Measurements from ENCODE around the gene NTM.

The NTM gene

GRCh38 chr11:131866535-131867400 lies 496.4 kb downstream of the NTM start:
- DNase-seq (ENCODE audit: low spot score), result no peak

- DNase-seq (ENCODE audit: low spot score), result peak; percentile 74
Measured at GRCh38 chr11:131867457-131868257, 497.2 kb downstream of the NTM start.

DNA sequence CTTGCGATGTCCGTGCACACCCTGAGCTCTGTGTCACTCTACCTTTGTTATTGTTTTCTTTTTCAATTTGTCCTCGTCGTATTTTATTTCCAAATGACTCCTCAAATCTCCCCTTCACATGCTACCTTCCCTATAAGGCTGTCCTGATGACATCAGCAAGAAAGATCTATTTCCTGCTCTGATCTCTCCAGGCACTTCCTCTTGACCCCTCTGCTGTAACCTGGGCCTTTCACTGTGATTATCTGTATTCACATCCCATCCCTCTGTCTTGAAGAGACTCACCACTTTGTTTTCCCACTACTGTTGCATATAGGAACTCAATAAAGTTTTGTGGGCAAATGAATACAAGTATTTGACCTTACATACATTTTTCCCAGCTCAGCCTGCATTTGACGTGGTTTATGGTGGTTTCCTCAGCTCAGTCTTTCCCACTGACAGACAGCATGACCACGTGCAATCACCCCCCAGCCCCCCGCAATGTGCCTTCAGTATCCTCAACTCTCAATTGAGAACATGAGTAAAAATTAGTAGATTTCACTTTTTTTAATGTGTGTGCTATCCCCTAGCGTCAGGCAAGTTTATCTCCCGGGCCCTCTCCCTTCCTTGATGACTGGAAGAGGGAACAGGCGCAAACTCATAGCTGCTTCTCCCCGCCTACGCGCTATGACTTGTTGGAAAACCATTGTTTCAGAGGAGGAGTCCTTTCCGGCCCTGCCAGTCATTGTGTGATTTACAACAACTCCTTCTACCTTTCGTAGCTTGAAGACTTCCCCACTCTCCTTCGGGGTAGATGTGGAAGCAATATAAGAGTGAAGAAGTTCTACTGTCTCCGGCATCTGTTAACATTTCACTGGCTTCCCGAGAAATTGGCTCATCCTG lies 498.5 kb downstream of the NTM start:
- no peak for DNase-seq (ENCODE audit: low spot score)

DNA sequence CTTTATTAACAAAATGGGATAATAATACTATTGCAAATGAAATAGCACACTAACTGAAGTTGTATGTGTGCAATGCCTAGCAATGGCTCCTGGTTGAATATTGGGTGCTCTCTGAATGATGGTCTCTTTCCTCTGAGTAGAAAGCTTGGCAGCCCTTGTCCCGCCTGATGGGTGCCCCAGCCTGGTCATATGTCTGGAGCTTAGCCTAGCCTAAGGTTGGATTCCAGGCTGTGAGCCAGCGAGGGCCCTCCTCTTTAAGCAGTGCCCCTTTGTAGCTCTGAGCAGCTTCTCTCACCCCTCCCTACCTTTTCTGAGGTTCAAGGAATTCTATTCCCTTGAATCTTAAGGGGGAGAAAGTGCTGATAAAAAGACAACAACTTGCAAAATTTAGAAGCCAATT lies 499.9 kb downstream of the NTM start:
- no peak for DNase-seq (ENCODE audit: low spot score)

DNA sequence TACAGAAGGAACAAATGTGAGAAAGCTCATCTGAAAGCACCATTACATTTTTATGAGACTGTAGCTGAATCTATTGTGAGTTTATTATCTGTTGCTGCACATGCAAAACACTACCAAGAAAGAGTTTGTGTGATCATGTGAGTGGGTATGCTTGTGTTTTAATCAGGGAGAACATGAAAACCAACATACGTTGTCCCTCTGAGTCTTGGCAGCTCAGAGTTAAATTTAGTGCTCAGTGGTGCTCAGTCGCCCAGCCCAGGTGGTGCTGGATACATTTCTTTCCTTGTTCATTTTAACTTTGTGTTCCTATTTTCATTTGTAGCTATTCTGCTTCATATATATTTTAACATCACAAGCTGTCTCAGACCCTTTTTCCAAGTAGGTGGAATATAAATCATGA lies 500.6 kb downstream of the NTM start:
- no peak for DNase-seq (ENCODE audit: low spot score)

DNA sequence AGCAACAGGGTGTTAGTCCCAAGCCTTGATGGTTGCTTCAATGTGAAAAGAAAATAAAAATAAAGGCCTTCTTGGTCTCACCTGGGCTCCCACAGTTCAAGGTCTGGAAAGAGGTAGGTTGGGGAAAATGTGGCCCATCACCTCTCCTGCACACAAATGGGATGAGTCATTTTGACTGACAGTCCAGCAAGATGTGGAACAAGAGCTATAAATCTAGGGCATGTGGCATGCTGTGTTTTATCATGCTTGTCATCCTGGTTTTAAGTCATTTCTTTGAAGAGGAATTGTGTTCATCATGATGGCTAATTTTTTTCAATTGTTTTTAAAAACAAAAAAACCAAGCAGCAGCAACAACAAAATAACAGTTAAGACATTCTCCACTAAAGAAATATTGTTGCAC lies 503.7 kb downstream of the NTM start:
- no peak for DNase-seq (ENCODE audit: low spot score)

GRCh38 chr11:131875611-131876010 lies 505.2 kb downstream of the NTM start:
- no peak for DNase-seq (ENCODE audit: low spot score)

DNA sequence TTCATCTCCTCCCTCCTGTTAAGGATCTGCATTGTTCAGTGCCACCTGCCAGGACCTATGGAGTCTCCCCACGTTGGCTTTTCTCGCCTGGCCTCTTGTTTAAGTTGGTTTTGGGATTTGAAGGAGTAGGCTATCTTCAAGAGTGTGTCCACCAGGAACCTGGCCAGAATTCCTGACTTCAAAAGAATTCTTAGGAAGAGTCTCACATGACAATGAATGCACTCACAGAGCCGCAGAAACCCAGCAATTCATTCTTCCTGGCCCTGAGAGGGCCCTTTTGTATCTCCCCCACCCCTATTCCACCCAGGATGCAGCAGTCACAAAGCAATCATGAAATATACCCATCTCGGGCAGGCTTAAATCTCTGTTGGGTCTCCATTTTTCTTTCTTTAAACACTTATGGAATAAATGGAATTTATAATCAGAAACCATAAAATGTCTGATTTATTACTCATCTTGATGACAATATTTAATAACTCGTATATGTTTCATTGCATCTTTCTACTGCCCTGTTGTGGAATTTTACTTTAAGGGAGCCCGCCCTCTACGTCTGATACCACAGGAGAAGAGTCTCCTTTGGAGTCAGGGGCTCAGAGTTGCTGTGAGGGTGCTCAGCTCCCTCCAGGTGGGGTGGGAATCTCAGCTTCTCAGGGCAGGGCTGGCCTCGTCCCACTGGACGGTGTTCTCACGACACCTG lies 507.0 kb downstream of the NTM start:
- peak; percentile 42 for DNase-seq (ENCODE audit: low spot score)

DNA sequence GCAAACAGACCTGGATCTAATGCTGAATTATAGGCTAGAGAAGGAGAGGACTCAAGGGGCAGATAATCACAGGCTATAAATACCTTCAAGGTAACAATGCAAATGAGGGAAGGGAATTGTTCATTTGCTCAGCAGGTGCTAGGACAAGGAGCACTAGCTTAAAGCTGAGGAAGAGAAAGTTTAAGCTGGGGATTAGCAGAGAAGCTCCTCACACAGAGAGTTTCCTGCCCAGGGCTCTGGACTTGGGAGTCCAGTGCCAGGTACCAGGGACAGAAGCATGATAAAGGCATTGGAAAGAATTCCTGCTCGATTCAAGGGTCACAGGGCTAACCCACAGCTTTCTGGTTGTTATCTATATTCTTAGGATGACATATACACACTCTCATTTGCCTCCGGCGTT lies 509.9 kb downstream of the NTM start:
- DNase-seq (ENCODE audit: low spot score), result no peak

DNA sequence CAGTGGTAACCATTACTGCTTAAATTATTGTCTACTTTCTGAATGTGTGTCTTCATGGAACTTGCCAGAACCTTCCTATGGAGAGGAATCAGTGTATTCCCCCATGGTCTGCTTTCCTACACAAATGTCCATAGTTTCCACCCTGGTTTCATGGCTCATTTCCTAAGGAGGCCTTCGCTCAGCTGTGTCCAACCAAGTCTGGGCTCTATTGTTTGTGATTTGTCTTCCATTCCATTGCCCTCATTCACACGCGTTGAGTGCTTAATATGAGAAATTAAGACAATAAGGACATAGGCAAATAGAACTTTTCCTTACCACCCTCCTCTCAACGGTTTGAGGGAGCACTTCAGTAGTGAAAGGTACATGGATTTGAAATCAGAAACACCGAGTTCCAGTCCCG lies 510.6 kb downstream of the NTM start:
- no peak for DNase-seq (ENCODE audit: low spot score)

DNA sequence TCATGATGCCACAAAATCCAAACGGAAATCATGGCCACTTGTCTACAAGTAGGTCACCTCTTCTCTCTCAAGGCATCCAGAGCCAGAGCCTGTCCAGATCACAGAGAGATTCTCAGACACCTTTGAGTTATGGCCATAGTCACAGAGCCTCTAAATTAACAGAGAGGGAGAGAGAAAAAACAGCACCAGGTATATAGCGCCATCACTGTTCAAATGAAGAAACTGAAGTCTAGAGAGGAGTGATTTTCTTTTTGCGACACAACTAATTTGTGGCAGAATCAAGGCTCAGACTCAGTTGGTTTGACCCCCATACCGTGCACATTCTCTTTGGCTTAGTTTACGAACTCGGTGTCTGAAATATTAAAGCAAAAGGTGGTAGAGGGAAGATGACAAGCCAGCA lies 512.9 kb downstream of the NTM start:
- DNase-seq (ENCODE audit: low spot score), result no peak

- DNase-seq (ENCODE audit: low spot score), result no peak
Measured at GRCh38 chr11:131884461-131885073, 514.2 kb downstream of the NTM start.

- DNase-seq (ENCODE audit: low spot score), result no peak
Measured at GRCh38 chr11:131885431-131885830, 515.0 kb downstream of the NTM start.

- no peak for DNase-seq (ENCODE audit: low spot score)
Measured at GRCh38 chr11:131886201-131886600, 515.8 kb downstream of the NTM start.

DNA sequence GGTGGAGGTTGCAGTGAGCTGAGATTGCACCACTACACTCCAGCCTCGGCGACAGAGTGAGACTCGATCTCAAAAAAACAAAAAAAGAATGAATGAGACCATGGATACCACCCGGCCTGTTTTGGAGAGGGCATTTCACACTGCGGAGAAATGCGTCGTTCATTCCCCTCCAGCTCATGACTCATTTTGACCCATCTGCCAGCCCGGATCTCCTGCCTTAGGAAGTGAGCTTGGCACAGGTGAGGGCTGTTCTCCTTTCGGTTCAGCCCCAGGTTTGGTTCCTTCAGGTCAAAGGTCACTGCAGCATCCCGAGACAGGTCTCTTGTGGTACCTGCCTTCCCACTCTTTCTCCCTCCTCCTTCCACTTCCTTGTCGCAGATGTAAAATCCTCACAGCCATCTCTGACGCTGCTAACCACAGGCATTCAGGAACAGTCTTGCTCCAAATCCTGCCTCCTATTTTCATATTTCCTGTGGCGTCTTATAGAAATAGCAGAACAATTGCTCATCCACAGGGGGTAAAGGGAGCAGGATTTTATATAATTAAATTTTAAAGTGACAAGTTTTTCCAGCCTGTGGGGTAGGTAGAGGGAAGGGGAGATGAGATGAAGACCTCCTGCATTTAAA lies 517.9 kb downstream of the NTM start:
- DNase-seq (ENCODE audit: low spot score), result no peak

- no peak for DNase-seq (ENCODE audit: low spot score)
Measured at GRCh38 chr11:131889146-131889577, 518.7 kb downstream of the NTM start.

DNA sequence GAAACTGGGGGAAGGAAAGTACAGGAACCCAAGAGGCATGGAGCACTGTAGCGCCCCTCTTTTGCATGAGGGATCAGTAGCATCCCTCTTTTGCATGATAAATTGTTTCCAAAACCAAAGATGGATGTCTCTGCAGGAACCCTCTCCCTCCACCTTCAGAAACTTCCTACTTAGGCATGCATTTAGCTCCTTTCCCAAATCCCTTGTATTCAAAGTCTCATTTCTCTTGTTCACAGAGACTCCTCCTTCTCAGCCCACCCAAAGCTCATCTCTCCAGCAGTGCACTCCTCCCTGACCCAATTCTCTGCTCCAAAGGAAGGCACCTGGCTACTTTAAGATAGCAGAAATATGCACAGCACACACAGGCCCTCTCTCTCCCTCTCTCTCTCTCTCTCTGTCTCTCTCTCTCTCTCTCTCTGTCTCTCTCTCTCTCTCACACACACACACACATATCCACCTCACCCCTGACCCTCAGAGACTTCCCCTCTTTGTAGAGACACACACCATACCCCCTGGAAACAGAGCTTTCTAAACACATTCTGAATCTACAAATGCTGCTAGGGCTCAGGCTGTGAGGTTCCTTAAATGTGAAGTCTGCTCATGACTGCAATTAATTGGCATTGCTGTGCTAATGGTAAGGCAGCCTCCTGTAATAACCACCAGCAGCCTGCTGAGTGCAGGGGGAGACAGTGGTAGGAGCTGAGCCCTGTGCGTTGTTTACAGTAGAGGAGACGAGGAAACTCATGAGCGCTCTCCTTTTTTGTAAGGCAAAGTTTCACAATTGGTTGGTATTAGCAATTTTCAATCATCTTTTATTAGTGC lies 519.6 kb downstream of the NTM start:
- no peak for DNase-seq (ENCODE audit: low spot score)

DNA sequence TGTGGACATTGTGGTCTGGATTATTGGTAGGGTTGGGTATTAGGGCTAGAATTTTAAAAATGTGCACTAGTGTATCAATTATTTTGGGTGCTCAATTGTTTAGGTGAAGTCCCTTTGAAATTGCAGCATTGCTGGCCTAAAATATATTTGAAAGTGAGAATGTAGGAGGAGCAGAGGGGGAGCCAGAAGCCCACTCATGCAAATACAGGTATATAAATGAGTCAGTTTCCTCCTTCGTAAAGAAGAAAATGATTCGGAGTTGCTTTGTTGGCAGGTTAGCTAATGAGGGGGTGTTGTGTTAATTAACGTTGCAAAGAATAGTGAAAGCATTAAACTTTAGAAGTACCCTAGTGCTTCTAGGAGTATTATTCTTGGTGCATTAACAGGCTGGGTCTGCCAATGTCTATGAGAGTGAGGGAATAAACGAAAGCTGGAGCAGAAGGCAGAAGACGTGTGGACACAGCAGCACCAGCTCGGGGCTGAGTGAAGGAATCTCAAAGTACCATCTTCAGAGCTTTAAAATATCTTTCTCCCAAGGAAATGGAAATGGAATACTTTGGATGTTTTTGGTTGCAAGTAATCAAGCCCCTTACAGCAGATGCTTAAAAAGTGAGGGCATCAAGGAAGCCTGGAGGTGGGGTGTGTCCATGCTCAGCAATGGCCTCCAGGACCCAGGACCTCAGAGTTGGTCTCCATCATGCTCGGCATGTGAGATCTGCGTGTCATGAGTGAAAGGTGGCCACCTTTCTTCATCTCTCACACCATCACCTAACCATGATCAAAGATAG lies 522.9 kb downstream of the NTM start:
- no peak for DNase-seq (ENCODE audit: low spot score)

DNA sequence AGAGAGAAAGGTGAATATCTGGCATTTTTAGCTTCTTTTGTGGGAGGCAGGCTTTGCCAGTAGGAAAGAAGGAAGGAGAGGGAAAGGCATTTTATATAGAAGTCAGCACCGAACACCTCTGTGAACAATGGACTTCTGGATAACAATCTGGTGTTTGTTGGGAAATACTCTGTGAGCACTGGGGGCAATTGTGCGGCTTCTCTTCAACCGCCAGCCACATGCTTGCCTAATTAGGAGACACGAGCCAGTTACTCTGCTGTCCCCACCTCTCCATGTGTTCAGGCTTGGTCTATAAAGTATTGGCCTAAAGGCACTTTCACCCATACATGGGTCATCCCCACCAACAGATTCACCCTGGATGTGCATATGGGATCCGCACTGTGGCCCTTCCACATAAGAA lies 523.6 kb downstream of the NTM start:
- DNase-seq (ENCODE audit: low spot score), result no peak
